ENCODE results near the gene PAXX.
"Not testable (repeated sequence)": the region's sequence is repeated elsewhere in the genome, so short reads cannot be mapped to it uniquely, and the experiment has no call there.

The PAXX gene

DNA sequence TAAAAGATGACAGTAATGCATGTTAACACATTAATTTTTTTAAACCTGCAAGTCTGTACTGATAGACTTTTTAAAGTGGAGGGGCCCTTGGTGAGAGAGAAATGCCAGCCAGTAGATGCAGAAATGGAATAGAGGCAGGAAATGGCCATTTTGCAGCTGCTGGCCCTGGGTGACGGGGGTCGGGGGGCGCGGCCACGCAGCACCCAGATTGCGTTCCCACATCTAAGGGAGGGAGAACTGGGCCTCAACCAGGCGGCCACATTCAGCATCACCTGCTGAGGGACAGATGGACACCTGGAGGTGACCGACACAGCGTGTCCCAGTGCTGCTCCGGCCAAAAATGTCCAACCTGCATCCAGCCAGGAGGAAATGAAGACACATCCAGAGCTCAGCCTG, 10.4 kb downstream of the PAXX start:
- TF ChIP-seq, protein P1, sequence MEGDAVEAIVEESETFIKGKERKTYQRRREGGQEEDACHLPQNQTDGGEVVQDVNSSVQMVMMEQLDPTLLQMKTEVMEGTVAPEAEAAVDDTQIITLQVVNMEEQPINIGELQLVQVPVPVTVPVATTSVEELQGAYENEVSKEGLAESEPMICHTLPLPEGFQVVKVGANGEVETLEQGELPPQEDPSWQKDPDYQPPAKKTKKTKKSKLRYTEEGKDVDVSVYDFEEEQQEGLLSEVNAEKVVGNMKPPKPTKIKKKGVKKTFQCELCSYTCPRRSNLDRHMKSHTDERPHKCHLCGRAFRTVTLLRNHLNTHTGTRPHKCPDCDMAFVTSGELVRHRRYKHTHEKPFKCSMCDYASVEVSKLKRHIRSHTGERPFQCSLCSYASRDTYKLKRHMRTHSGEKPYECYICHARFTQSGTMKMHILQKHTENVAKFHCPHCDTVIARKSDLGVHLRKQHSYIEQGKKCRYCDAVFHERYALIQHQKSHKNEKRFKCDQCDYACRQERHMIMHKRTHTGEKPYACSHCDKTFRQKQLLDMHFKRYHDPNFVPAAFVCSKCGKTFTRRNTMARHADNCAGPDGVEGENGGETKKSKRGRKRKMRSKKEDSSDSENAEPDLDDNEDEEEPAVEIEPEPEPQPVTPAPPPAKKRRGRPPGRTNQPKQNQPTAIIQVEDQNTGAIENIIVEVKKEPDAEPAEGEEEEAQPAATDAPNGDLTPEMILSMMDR (IDR thresholded peaks at IDR 0.05; ENCODE audit: insufficient read depth, low read length, missing control alignments) = no peak
- ChIA-PET CTCF (interaction anchor here (0.8 to 1.7 kb wide), 5 partner anchors 14 to 55 kb away, joined by 3 to 15 read pairs (median 4); no protein-coding TSS in a partner anchor), POLR2A (no interaction called here)
- DNase-seq (ENCODE audit: low read depth, low spot score) = no peak
- no peak overlapping the region for H3K4me3 ChIP-seq (ENCODE audit: low read depth, low read length)

DNA sequence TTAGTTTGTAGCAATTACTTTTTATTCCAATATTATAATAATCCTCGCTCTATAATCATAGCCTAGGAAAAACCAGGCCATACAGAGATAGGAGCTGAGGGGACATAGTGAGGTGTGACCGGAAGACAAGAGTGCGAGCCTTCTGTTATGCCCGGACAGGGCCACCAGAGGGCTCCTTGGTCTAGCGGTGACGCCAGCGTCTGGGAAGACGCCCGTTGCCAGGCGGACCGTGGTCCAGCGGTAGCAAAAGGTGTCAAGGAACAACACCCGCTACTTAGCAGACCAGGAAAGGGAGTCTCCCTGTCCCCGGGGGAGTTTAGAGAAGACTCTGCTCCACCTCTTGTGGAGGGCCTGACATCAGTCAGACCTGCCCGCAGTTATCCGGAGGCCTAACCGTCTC, 12.1 kb downstream of the PAXX start:
- CTCF ChIA-PET = interaction anchor here (1.8 kb wide), 1 partner anchor 12 kb away, joined by 6 read pairs; the partner anchor contains the start of gene PAXX
- POLR2A ChIA-PET; H3K4me3 ChIP-seq (ENCODE audit: low read depth, low read length); DNase-seq (ENCODE audit: low read depth, low spot score): not testable (repeated sequence)
- TF ChIP-seq, protein P1 (IDR thresholded peaks at IDR 0.05; ENCODE audit: insufficient read depth, low read length, missing control alignments) = peak; percentile 13

DNA sequence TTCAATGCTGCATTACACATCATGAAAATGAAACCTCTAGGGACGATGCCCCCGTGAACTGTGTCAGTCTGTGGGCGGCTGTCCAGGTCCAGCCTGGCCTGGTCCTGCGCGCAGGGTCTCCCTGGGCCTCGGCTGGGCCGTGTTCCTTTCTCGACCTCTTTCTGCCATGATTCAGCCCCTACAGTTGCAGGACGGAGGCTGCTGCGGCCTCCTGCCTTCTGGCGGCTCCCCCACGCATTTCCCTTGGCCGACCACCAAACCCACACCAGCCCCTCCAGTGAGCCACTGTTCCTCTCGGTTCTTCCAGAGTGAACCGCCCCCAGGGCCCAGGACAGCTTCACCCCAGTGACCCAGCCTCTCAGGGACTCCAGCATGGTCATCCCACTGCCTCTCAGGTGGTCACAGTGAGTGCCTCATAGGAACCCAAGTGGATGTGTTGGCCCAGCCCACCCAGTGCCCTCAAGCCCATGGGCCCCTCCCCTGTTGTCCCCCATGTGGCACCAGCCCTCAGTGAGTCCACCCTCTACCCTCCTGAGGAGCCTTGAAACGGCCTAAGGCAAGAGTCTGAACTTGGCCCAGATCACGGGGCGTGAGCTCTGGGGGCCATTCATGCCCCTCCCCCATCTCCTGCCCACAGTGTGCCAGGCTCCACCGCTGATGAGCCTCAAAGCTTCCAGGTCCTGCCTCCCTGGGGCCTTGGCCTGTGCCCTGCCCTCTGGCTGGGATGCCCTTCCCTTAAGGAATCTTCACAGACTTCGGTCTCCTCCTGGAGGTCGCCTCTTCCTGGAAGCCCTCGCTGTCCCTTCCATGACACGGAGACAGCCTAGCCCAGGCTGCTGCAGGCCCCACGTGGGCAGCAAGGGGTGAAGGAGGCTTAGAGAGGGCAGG, 14.1 kb downstream of the PAXX start:
- no peak overlapping the region for H3K4me3 ChIP-seq (ENCODE audit: low read depth, low read length)
- ChIA-PET CTCF (interaction anchor here (1.2 to 1.4 kb wide), 2 partner anchors 9 to 22 kb away, joined by 3 to 4 read pairs; partner anchors contain the start of gene ABCA2), POLR2A (no interaction called here)
- no peak for DNase-seq (ENCODE audit: low read depth, low spot score)
- TF ChIP-seq, protein P1 (IDR thresholded peaks at IDR 0.05; ENCODE audit: insufficient read depth, low read length, missing control alignments) = no peak

DNA sequence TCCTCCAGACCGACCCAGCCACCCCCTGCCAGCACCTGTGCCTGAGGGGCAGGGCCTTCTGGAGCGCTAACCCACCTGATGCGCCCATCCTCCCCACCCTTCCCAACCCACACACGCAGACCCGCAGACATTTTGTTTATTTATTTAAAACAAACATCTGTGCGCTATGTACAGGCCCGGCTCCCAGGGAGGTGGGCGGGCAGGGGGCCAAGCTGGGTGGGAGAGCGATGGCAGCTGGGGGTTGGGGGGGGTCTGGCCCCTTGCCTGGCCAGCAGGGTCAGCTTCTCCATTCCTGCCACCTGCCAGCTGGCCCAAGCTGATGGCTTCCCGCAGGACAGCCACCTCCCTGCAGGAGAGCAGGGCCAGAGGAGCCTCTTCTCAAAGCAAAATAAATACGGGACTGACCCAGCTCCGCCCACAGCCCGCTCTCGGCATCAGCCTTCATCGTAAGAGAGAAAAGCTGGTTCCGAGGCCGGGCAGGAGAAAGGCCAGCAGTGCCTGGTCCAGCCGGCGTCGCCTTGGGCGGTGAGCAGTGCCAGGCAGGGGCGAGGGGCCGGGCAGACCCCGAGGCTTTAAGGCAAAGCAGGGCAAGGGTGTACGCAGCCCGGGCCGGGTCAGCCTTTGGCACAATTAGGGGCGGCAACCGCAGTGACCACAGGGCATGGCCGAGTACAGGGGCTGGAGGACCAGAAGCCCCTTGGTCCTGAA, 15.0 kb downstream of the PAXX start:
- ChIA-PET CTCF (interaction anchor here (1.2 to 1.4 kb wide), 2 partner anchors 8 to 21 kb away, joined by 3 to 4 read pairs; partner anchors contain the start of gene ABCA2), POLR2A (no interaction called here)
- no peak overlapping the region for H3K4me3 ChIP-seq (ENCODE audit: low read depth, low read length)
- no peak for DNase-seq (ENCODE audit: low read depth, low spot score)
- TF ChIP-seq, protein P1 (IDR thresholded peaks at IDR 0.05; ENCODE audit: insufficient read depth, low read length, missing control alignments) = no peak

DNA sequence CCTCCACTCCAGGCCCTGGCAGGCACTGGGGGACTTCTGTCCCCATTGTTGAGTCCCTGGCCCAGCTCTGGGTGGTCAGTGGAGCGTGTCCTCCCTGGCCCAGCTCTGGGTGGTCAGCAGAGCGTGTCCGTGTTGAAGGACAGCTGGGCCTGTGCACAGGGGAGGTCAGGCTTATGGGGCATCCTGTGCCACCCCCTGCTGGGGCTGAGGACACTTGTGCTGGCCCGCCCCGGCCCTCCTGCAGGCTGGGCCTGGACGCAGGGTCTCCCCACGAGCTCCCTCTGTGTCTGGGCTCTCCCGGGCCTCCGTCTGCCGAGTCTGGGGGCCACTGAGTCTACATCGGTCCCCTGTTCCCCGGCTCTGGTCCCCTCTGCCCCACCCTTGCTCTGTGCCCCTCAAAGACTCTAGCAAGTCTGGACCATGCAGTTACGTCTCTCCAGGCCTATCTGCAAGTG, 15.6 kb downstream of the PAXX start:
- DNase-seq (ENCODE audit: low read depth, low spot score) = no peak
- CTCF ChIA-PET = interaction anchor here (1.2 kb wide), 1 partner anchor 21 kb away, joined by 3 read pairs; the partner anchor contains the start of gene ABCA2
- POLR2A ChIA-PET = no interaction called here
- TF ChIP-seq, protein P1 (IDR thresholded peaks at IDR 0.05; ENCODE audit: insufficient read depth, low read length, missing control alignments) = no peak
- H3K4me3 ChIP-seq (ENCODE audit: low read depth, low read length) = no peak overlapping the region

DNA sequence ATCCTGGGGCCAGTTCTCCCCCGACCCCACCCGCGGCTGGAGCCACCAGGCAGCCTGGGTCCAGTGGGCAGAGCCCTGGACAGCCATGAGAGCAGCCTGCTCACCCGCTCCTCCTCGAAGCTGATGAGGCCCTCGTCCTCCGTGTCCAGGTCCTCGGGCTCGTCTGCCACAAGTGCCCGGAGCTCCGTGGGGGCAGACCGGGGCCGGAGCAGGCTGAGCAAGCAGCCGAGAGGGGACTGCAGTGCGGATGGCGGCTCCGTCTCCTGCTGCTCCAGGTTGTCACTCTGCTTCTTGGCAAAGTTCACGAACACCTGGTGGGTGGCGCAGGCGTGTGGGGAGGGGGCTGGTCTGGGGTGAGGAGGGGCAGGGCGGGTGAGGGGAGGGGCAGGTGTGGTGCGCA, 16.1 kb downstream of the PAXX start:
- TF ChIP-seq, protein P1 (IDR thresholded peaks at IDR 0.05; ENCODE audit: insufficient read depth, low read length, missing control alignments) = no peak
- H3K4me3 ChIP-seq (ENCODE audit: low read depth, low read length) = no peak overlapping the region
- POLR2A ChIA-PET = no interaction called here
- CTCF ChIA-PET = interaction anchor here (1.6 kb wide), 1 partner anchor 17 kb away, joined by 4 read pairs; no protein-coding TSS in a partner anchor
- DNase-seq (ENCODE audit: low read depth, low spot score) = no peak

Measured in AG04449 (cell line).